Epithelial cell of umbilical artery (primary cell): ENCODE data around the gene CCDC159. TPM values are rescaled to one million over a fixed set of nuclear protein-coding genes. Genes with fewer than 3 reads are reported as not detected.

Source experiments
- total RNA-seq: library from RNA; depleted of rRNA; stranded (reverse); fragments of >200 nt; gene quantifications from 2 replicates; pipeline ENCODE4 v1.2.3, GENCODE V29; 2014

Gene CCDC159
- total RNA-seq = 3.8 and 6.2 TPM in 2 replicates

GRCh38 chr19:11346104-11346940 lies at the start of gene CCDC159, which contains the start of gene TMEM205:
Gene CCDC159, plus strand, starts transcription at chr19:11346519. Its CDS starts 88 bp downstream, at chr19:11346607.
Gene TMEM205, minus strand, starts transcription at chr19:11346268. Its CDS starts 649 bp downstream, at chr19:11345619.

GRCh38 chr19:11339254-11340098 lies 6.8 kb upstream of the CCDC159 start, which contains the start of gene RAB3D:
Gene RAB3D, minus strand, starts transcription at chr19:11339657. Its CDS starts 2,258 bp downstream, at chr19:11337399.

GRCh38 chr19:11355160-11356073 lies 9.1 kb downstream of the CCDC159 start, which contains the start of gene PLPPR2:
Gene PLPPR2, plus strand, starts transcription at chr19:11355432. Its CDS starts 2,242 bp downstream, at chr19:11357674.

GRCh38 chr19:11374433-11375142 lies 28.3 kb downstream of the CCDC159 start, which contains the start of gene SWSAP1:
Gene SWSAP1, plus strand, starts transcription at chr19:11374666. Its CDS starts 15 bp downstream, at chr19:11374681.

Other genes starting within 250 kb of the CCDC159 start
- 70.5 and 117 TPM in 2 replicates for gene SPC24, start 190.7 kb upstream of the CCDC159 start, total RNA-seq
- gene KANK2, start 149.0 kb upstream of the CCDC159 start, total RNA-seq = 59.4 and 74.8 TPM in 2 replicates
- not detected in 2 replicates for gene ANGPTL8, start 106.9 kb upstream of the CCDC159 start, total RNA-seq
- gene DOCK6, start 84.0 kb upstream of the CCDC159 start, total RNA-seq = 39.8 and 71.5 TPM in 2 replicates
- not detected in 2 replicates for gene TSPAN16, start 50.4 kb upstream of the CCDC159 start, total RNA-seq
- gene RAB3D, start 6.9 kb upstream of the CCDC159 start, total RNA-seq = 31.8 and 32.2 TPM in 2 replicates
- gene TMEM205, start 251 bp upstream of the CCDC159 start, total RNA-seq = 133 and 199 TPM in 2 replicates
- 3.8 and 6.2 TPM in 2 replicates for gene PLPPR2, start 8.9 kb downstream of the CCDC159 start, total RNA-seq
- 0.61 and 0.65 TPM in 2 replicates for gene SWSAP1, start 28.1 kb downstream of the CCDC159 start, total RNA-seq
- gene EPOR, start 37.8 kb downstream of the CCDC159 start, total RNA-seq = 5.6 and 6.8 TPM in 2 replicates
- gene RGL3, start 72.8 kb downstream of the CCDC159 start, total RNA-seq = 2.1 and 3.2 TPM in 2 replicates
- under 0.01 TPM in 1 of 2 replicates, not detected in the other for gene ODAD3, start 88.6 kb downstream of the CCDC159 start, total RNA-seq
- gene PRKCSH, start 89.1 kb downstream of the CCDC159 start, total RNA-seq = 99.2 and 102 TPM in 2 replicates
- gene ELAVL3, start 134.5 kb downstream of the CCDC159 start, total RNA-seq = not detected in 2 replicates
- 6.8 and 7.9 TPM in 2 replicates for gene ZNF653, start 159.3 kb downstream of the CCDC159 start, total RNA-seq
- gene ECSIT, start 182.6 kb downstream of the CCDC159 start, total RNA-seq = 34.1 and 38.9 TPM in 2 replicates
- 0.32 and 2.0 TPM in 2 replicates for gene CNN1, start 192.3 kb downstream of the CCDC159 start, total RNA-seq
- gene ELOF1, start 212.7 kb downstream of the CCDC159 start, total RNA-seq = 24.5 and 30.2 TPM in 2 replicates
- not detected in 2 replicates for gene ACP5, start 231.1 kb downstream of the CCDC159 start, total RNA-seq